Measurements from ENCODE around the gene KLHL5.

DNA sequence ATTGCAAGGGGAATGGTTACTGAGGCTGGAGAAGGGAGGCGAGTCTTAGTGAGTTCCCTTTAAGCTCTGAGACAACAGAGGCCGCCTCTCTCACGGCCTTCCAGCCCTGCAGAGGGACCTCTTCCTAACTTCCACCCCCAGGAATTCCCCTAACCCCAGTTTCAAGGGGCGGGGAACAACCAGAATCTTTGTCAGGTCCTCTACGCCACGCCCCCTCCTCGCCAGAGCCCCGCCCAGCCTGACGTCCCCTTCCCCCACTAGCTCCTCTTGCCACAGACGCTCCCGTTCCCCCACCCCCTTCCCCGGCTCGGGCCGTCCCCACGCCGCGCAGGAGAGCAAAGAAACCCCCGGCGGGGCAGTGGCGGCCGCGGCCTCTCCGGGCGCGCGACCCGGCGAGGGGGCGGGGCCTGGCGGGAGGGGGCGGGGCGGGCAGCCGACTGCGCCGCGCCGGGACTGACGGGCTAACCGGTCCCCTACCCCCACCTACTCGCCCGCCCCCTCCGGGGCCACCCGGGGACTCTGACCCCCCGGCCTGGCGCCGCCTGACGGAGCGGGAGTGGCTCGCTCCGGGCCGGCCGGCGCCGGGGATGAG, 17.6 kb upstream of the KLHL5 start:
- TF ChIP-seq, protein P1, sequence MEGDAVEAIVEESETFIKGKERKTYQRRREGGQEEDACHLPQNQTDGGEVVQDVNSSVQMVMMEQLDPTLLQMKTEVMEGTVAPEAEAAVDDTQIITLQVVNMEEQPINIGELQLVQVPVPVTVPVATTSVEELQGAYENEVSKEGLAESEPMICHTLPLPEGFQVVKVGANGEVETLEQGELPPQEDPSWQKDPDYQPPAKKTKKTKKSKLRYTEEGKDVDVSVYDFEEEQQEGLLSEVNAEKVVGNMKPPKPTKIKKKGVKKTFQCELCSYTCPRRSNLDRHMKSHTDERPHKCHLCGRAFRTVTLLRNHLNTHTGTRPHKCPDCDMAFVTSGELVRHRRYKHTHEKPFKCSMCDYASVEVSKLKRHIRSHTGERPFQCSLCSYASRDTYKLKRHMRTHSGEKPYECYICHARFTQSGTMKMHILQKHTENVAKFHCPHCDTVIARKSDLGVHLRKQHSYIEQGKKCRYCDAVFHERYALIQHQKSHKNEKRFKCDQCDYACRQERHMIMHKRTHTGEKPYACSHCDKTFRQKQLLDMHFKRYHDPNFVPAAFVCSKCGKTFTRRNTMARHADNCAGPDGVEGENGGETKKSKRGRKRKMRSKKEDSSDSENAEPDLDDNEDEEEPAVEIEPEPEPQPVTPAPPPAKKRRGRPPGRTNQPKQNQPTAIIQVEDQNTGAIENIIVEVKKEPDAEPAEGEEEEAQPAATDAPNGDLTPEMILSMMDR (conservative IDR thresholded peaks at IDR 0.05; ENCODE audit: low read depth, low read length): no peak
- no peak for TF ChIP-seq EZH2 (IDR thresholded peaks at IDR 0.05; ENCODE audit: low read length, unreplicated experiment)

Data from PC-3 (cell line).